Smooth muscle cell of bladder (primary cell): ENCODE data around the gene SPINK2. TPM values are rescaled to one million over a fixed set of nuclear protein-coding genes. Genes with fewer than 3 reads are reported as not detected.

Experiments
- total RNA-seq: library from RNA; depleted of rRNA; stranded (reverse); fragments of >200 nt; gene quantifications from 2 replicates; pipeline ENCODE4 v1.2.3, GENCODE V29; 2014

SPINK2 gene
- total RNA-seq, result not detected in 2 replicates

GRCh38 chr4:56821381-56822243, at the start of gene SPINK2:
SPINK2 (minus strand) TSS chr4:56821701; CDS start chr4:56821662, 39 bp downstream.

Other genes with a start within 250 kb of the SPINK2 start
- gene HOPX, start 140.4 kb downstream of the SPINK2 start, total RNA-seq, result under 0.01 and 0.46 TPM in 2 replicates
- gene REST, start 86.2 kb upstream of the SPINK2 start, total RNA-seq, result 19.2 and 19.7 TPM in 2 replicates
- 14.6 and 14.9 TPM in 2 replicates for gene NOA1, start 155.9 kb upstream of the SPINK2 start, total RNA-seq
- 107 and 115 TPM in 2 replicates for gene POLR2B, start 157.2 kb upstream of the SPINK2 start, total RNA-seq